SK-N-MC (cell line): ENCODE results near the gene SEC16B.

Experiments
- EZH2 ChIP-seq: fragments of 200-600 bp; sonication (generic); IDR thresholded peaks from one replicate; pipeline ENCODE4 v1.6.1; 2017; ENCODE audit warnings: antibody characterized with exemption
- FOXP2 ChIP-seq: optimal IDR thresholded peaks from 2 replicates; pipeline ENCODE3; 2011; ENCODE audit warnings: mild to moderate bottlenecking, moderate library complexity; ENCODE audit not compliant: insufficient read depth; ENCODE audit errors: extremely low read length, control extremely low read depth
- POLR2AphosphoS5 ChIP-seq: IDR thresholded peaks from 2 replicates; pipeline ENCODE4 v1.6.1; 2012; ENCODE audit warnings: mild to moderate bottlenecking, low read depth, low read length, borderline replicate concordance

DNA sequence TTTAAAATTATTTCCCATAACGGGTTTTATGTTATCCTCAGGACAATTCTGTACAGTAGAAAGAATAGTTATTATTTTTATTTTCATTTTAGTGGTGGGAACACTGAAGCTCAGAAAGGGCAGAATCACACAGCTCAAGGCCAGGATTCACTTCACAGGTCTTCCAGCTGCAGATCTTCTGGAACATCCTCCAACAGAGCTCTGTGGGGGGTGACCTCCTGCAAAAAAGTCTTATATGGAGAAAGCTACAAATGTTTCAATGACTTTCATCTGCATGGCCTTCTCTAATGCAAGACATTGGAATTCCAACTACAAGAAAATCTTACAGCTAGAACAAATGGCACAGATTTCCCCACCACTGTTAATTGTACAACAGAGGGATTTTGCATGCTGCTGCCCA lies 64.2 kb downstream of the SEC16B start:
- no peak for TF ChIP-seq EZH2
- no peak for TF ChIP-seq POLR2AphosphoS5
- no peak for TF ChIP-seq FOXP2
